Loucy (cell line): ENCODE results near the gene MYEOV.

Source experiments
- H2AFZ ChIP-seq: fragments of 200-600 bp; sonication (generic); 2 replicates; pipeline ENCODE4 v1.6.0; 2016; ENCODE audit warnings: antibody characterized with exemption, mild to moderate bottlenecking, low read length, moderate library complexity
- H3F3A ChIP-seq: fragments of 200-600 bp; 2 replicates; pipeline ENCODE4 v1.6.0; 2016; ENCODE audit warnings: antibody characterized with exemption, low read depth, mild to moderate bottlenecking
- H3K27me3 ChIP-seq: fragments of 200-600 bp; sonication (generic); 2 replicates; pipeline ENCODE4 v1.6.1; 2014; ENCODE audit warnings: low read length, mild to moderate bottlenecking; ENCODE audit not compliant: insufficient read depth, poor library complexity, severe bottlenecking
- H3K36me3 ChIP-seq: fragments of 200-600 bp; sonication (generic); 2 replicates; pipeline ENCODE4 v1.6.1; 2016; ENCODE audit warnings: low read length; ENCODE audit not compliant: insufficient read depth
- H3K4me1 ChIP-seq: fragments of 200-600 bp; sonication (generic); 2 replicates; pipeline ENCODE4 v1.5.1; 2014; ENCODE audit warnings: low read length, mild to moderate bottlenecking; ENCODE audit not compliant: insufficient read depth, poor library complexity, severe bottlenecking
- H3K4me2 ChIP-seq: fragments of 200-600 bp; sonication (generic); 2 replicates; pipeline ENCODE4 v1.6.0; 2014; ENCODE audit warnings: antibody characterized with exemption, low read length, low read depth, mild to moderate bottlenecking; ENCODE audit not compliant: poor library complexity, severe bottlenecking
- H3K4me3 ChIP-seq: fragments of 200-600 bp; sonication (generic); 2 replicates; pipeline ENCODE4 v1.5.1; 2014; ENCODE audit warnings: low read length, mild to moderate bottlenecking, mixed read lengths; ENCODE audit not compliant: poor library complexity, severe bottlenecking
- H3K79me2 ChIP-seq: fragments of 200-600 bp; sonication (generic); 2 replicates; pipeline ENCODE4 v1.6.1; 2014; ENCODE audit warnings: low read length; ENCODE audit not compliant: insufficient read depth
- H3K9ac ChIP-seq: fragments of 200-600 bp; sonication (generic); 2 replicates; pipeline ENCODE4 v1.6.0; 2014; ENCODE audit warnings: mild to moderate bottlenecking, low read depth, low read length, moderate library complexity; ENCODE audit not compliant: poor library complexity, severe bottlenecking
- H3K9me2 ChIP-seq: fragments of 200-600 bp; sonication (generic); replicated peaks from 2 replicates; pipeline ENCODE4 v1.6.1; 2016; ENCODE audit warnings: low read depth, low read length, mixed read lengths
- H3K9me3 ChIP-seq: fragments of 200-600 bp; sonication (generic); 2 replicates; pipeline ENCODE4 v1.6.1; 2014; ENCODE audit warnings: mild to moderate bottlenecking, antibody characterized with exemption, low read length, low read depth; ENCODE audit not compliant: insufficient read depth
- H4K20me1 ChIP-seq: fragments of 200-600 bp; sonication (generic); 2 replicates; pipeline ENCODE4 v1.6.0; 2014; ENCODE audit warnings: antibody characterized with exemption, low read length, mild to moderate bottlenecking; ENCODE audit not compliant: insufficient read depth, poor library complexity, severe bottlenecking
- CTCF ChIP-seq: fragments of 200-600 bp; sonication (generic); conservative IDR thresholded peaks from 2 replicates; pipeline ENCODE4 v1.5.1; 2014; ENCODE audit warnings: mild to moderate bottlenecking, antibody characterized with exemption, low read length
- EZH2phosphoT487 ChIP-seq: fragments of 200-600 bp; IDR thresholded peaks from 2 replicates; pipeline ENCODE4 v1.6.1; 2018; ENCODE audit warnings: antibody characterized with exemption, mild to moderate bottlenecking, moderate library complexity, borderline replicate concordance

Gene MYEOV

DNA sequence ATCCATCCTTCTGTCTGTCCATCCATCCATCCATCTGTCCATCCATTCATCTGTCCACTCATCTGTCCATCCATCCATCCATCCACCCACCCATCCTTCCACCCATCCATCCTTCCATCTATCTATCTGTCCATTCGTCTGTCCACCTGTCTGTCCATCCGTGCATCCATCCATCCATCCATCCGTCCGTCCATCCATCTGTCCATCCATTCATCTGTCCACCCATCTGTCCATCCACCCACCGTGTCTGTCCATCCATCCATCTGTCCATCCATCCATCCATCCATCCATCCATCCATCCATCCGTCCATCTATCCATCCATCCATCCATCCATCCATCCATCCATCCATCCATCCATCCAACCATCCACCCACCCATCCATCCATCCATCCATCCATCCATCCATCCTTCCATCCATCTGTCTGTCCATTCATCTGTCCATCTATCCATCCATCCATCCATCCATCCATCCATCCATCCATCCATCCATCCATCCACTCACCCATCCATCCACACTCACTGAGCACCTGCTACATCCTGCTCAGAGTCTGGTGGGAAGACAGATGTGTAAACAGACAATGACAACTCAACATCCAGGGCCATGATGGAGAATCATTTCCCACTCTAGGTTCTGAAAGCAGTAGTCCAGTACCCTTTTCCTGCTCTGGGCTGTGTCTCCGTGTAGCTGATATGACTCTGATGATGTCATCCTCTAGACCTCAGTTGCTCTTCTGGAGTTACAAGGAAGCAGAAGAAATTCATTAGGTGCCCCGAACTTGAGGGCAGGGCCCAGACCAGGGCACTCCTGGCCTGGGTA, 30.8 kb upstream of the MYEOV start:
- no peaks in the 10 kb centered on the region for H3K27me3 ChIP-seq
- H3K36me3 ChIP-seq, result no peaks in the 10 kb centered on the region
- H3K4me1 ChIP-seq, result no peaks in the 10 kb centered on the region
- no peak overlapping the region for H3K4me3 ChIP-seq
- no peak for TF ChIP-seq EZH2phosphoT487
- no peak for TF ChIP-seq CTCF
- no peak overlapping the region for H3K4me2 ChIP-seq
- H3K79me2 ChIP-seq, result no peaks in the 10 kb centered on the region
- no peaks in the 10 kb centered on the region; the same call in 1 of the 2 replicates for H3K9me3 ChIP-seq
- H3F3A ChIP-seq, result no peaks in the 10 kb centered on the region
- H4K20me1 ChIP-seq, result no peaks in the 10 kb centered on the region
- H2AFZ ChIP-seq, result no peak overlapping the region
- H3K9ac ChIP-seq, result no peak overlapping the region
- no peaks in the 10 kb centered on the region for H3K9me2 ChIP-seq

GRCh38 chr11:69263736-69264052, 30.3 kb upstream of the MYEOV start:
- no peaks in the 10 kb centered on the region for H3K79me2 ChIP-seq
- H3K9me3 ChIP-seq, result no peaks in the 10 kb centered on the region; the same call in 1 of the 2 replicates
- H3K9me2 ChIP-seq, result no peaks in the 10 kb centered on the region
- no peaks in the 10 kb centered on the region for H3F3A ChIP-seq
- no peaks in the 10 kb centered on the region for H4K20me1 ChIP-seq
- H3K36me3 ChIP-seq, result no peaks in the 10 kb centered on the region
- H3K4me2 ChIP-seq, result no peak overlapping the region
- H3K9ac ChIP-seq, result no peak overlapping the region
- no peak overlapping the region for H3K4me3 ChIP-seq
- TF ChIP-seq CTCF (no peak), EZH2phosphoT487 (no peak)
- no peak overlapping the region for H2AFZ ChIP-seq
- no peaks in the 10 kb centered on the region for H3K4me1 ChIP-seq
- H3K27me3 ChIP-seq, result no peaks in the 10 kb centered on the region

- Histone ChIP-seq H3K36me3 (no peaks in the 10 kb centered on the region), H3K27me3 (no peaks in the 10 kb centered on the region), H2AFZ (no peak overlapping the region), H3F3A (no peaks in the 10 kb centered on the region), H3K9me3 (no peaks in the 10 kb centered on the region; the same call in 1 of the 2 replicates), H3K4me1 (no peaks in the 10 kb centered on the region), H3K9me2 (no peaks in the 10 kb centered on the region), H3K4me2 (no peak overlapping the region), H3K9ac (no peak overlapping the region), H3K4me3 (no peak overlapping the region), H3K79me2 (no peaks in the 10 kb centered on the region), H4K20me1 (no peaks in the 10 kb centered on the region)
- no peak for TF ChIP-seq EZH2phosphoT487
- TF ChIP-seq CTCF, result no peak
These were observed 29.5 kb upstream of the MYEOV start for GRCh38 chr11:69264486-69264885.
